GM21737 (cell line): ENCODE data around the gene SOX14.

Source experiments
- ATAC-seq: cut with Tn5 transposase; IDR thresholded peaks from one replicate; pipeline ENCODE4 v1.9.1; 2021; ENCODE audit warnings: mild to moderate bottlenecking, moderate library complexity; ENCODE audit not compliant: unreplicated experiment

The SOX14 gene

DNA sequence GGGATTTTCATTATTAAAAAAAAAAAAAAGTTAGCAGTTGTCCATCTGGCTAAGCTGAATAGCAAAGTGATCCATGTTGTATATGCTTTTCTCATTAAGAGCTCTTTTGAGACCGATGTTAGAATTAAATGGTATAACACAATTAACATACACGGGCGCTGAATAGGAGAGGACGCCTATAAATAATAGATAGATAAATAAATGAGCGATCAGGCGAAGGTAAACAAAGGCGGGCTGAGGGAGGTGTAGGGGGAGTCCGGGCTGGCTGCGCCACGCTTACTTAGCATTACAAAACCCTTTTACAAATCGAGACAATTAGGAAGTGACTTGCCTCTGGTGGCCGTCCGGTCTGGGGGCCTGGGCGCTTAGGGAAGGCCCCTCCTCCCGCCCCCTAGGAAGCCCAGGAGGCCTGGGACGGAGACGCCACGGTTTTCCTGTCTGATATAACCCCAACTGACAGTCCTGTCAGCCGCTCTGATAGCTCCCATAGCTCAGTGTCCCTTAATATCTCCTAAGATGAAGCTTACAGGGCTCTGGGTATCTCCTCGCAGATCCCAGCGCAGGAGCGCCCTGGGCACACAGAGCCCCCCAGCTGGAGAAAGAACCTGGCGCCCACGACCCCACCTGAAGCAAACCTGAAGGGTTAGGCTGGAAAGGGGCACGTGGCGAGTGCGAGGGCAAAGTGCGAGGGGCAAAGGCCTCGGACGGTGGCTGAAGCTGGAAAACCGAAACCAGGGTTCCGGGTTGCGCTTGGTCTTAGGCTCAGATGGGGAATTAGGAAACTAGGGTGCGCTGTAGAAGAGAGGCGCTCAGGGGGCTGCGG, 3.6 kb downstream of the SOX14 start:
- no peak for ATAC-seq

DNA sequence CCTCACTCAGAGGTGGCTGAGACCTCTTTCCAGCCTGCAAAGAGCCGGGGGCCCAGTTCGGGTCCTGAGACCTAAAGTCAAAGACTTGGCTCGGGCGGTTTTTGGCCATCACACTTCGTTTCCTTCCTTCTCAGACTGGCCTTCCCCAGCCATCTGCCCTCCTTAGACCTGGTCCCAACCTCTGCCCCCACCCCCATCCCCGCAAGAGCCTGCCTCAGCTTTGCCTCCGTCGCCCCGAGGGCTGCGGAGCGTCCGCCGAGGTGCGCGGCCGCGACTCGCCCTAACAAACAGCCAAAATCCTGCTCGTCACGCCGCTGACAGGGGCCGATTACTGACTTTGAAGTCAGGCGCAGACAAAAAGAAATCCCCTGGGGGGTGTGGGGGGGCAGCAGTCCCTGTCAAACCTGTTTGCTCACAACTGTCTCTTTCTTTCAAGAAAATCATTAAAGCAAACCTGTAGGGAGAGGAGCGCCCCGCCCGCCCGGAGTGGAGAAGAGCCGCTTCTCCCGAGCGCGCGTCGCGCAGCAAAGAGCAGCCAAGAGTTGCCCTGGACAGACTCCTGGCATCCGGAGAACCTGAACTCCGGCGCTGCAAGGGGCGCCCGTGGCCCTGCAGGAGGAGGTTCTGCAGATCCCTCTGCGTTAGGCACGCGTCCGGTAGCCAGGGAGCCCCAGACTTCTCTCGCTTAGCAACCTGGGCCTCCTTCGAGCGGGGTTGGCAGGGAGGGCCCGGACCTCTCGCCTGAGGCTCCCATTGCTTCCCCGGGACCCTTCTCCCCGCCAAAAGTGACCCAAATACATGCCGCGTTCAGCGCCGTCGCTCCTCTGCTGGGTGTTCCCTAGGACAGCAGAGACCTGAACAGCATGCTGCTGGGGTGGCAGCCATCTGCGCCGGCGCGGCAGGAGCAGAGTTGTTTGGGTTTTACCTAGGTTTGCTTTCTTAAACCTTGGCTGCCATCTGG, 4.5 kb downstream of the SOX14 start:
- no peak for ATAC-seq

DNA sequence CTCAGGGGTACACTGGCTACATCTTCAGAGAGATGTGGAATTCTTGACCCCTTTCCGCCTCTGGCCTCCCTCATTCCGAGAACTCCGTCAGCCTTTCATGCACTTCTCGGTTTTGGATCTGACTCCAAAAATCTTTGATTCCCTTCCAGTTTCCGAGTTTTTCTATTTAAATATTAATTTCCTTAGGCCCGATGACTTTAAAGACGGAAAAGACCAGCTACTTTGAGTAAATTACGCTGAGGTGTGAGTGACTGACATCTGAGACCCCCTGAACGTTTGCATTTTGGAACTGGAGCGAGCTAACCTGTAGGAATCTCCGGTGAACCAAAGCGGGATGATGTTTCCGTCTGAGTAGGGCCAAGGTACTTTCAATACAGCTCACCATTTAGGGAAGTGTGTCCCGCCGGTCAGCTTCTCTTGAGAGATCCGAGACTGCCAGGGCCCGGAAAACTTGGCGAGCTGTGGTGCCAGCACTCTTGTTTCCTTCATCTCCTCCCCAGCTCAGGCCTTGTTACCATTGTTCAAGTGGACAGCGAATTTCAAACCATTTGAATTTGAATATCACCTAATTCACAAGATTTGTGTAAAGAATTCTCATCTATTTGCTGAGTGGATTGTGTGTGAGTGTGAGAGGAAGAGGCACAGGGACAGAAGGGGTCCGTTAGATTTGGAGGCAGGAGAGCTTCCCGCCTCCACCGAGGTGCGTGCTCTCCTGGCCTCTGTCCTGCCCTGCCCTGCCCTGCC, 5.4 kb downstream of the SOX14 start:
- ATAC-seq = no peak

DNA sequence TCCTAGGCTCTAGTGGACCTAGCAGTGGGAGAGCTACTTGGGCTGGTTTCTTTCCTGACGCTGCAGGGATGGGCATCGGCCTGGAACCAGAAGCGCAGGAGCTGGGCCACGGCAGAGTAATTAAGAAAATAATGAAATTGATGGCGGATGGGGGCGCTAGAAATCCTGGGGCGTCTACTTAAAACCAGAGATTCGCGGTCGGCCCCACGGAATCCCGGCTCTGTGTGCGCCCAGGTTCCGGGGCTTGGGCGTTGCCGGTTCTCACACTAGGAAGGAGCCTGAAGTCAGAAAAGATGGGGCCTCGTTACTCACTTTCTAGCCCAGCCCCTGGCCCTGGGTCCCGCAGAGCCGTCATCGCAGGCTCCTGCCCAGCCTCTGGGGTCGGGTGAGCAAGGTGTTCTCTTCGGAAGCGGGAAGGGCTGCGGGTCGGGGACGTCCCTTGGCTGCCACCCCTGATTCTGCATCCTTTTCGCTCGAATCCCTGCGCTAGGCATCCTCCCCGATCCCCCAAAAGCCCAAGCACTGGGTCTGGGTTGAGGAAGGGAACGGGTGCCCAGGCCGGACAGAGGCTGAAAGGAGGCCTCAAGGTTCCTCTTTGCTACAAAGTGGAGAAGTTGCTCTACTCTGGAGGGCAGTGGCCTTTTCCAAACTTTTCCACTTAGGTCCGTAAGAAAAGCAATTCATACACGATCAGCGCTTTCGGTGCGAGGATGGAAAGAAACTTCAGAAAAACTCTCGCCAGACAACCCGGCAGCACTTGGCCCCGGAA, 6.1 kb downstream of the SOX14 start:
- ATAC-seq = no peak

DNA sequence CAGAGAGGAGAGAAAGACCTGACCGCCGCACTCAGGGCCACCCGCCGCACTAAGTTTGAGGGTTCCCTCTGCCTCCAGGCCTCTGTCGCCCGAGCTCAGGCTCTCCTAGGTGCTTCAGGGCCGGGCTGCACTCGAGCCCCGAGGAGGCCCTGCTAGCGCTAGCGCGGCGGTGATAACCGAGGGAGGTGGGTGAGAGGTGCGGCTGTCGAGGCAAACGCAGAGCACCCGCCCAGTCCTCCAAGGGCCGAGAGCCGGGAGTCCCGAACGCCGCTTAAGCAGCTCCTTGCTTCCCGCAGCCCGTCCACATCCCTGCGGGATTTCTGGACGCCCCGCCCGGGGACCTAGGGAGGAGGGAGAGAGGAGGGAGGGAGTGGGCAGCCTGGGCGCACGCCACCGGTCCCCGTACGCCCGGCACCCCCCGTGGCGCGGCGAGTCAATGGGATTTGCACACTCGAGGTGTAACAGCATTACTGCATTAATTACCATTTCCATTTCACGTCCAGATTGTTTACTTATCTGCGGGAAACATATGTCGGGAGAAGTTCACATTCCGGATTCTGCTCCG, 6.8 kb downstream of the SOX14 start:
- no peak for ATAC-seq

DNA sequence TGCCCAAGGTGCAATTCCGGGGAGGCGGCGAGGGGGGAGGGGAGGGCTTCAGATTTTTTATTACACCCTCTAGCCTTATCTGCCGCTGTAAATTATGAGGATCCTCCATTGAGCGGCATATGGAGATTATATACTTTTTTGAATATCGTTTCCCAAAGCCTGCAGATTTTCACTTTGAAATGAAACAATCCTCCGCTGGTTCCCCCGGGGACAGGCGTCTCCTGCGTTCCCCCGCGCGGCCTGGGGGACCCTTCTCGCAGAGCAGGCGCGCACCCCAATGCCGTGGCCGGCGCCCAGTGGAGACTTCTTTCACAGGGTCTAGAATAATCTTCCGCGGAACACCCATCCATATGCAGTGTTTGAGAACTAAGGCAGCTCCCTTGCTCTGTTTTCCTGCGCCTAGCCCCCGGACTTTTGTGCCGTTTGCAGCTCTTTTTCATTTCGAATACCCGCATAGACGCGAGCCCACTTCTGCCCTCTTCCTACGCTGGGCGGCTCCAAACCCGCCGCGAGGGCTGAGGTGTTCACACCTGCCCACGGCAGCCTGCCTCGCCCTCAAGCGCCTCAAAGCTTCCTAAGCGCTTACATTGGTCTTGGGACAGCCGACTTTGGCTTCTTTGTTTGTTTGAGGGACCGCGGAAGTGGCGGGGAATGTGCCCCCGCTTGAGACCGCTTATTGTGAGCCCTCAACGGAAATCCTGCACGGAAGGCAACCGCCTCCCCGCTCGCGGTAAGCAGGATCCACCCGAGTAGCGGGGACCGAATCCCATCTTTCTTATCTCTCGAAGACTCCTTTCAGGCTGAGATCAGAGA, 7.5 kb downstream of the SOX14 start:
- no peak for ATAC-seq

DNA sequence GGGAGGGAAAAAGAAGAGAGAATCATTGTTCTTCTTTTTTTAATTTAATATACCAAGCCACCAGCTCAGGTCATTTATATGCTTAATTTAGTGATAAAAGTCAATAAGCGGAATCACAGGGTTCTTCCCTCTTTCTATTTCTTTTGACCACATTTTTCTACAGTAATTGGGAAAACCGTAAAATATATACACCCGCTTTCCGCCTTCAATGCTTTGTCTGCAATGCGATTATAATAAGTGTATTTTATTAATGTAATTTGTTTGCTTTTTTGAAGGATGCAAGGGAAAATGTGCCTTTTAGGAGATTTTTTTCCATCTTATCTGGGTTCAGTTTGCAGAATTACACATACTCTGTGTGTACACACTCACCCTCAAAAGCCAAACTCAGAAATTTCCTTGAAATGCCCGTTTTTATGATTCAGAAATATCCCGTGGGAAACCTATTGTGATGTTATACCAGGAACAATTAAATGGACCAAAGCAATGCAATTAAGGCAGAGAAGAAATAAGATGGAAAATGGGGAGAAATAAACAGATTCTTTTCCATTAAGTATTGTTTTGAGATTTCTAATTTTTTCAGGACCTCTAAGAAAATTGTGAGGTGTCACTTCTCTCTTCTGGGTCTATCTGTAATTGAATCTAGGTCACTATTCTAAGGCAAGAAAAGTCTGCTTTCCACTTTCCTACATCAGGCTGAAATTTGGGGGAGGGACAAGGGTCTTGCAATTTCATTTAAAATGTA, 8.3 kb downstream of the SOX14 start:
- ATAC-seq = no peak

DNA sequence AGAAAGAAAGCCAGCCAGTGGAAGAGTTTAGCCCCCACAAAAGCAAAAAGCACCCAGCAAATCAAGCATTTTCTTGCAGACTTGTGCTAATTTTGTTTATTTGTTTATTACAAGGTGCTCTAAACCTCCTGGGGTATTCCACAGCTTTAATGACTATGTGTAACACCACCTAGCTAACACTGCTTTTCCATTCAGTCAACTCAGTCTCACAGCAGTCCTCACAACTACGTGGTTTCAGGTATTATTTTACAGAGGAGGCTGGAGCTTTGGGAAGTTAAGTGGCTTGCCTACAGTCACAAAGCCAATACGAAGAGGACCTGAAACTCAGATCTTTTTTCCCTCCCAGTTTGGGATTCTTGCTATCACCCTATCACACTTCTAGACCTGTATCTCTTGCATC, 14.8 kb downstream of the SOX14 start:
- ATAC-seq = no peak

DNA sequence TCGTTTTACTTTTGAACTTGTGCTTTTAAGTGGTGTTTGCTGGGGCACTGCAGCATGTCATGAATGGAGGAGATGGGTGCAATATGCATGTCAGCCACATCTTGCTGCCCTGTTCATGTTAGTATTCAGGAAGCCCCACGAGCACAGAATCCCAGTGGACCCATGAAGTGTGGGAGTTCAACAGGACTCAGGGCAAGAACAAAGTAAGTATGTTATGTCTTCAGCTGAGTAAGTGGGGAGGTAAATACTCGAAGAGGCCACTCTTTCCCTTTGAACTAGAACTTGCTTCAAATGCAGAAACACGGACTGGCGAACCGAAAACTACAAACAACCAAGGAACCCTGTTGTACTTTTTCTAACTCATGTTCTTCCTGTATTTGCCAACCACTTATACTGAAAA, 23.4 kb downstream of the SOX14 start:
- ATAC-seq = no peak

DNA sequence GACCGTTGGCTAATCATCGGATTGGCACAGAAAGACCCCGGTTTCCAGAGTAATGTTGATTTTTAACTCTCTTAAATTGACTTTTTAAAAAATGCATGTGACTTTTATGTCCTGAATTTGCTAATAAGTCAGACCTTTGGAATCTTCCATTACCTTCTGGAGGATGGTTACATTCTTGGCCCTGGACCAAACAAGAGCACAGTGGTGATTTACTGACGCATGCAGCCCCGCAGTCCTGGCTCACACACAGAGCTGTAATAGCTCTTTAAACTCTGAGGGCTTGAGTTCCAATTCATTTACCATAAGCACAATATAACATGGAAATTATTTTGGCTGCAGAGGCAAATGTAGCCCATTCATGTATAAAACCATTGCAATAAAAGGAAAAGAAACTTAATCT, 25.1 kb downstream of the SOX14 start:
- ATAC-seq = no peak

DNA sequence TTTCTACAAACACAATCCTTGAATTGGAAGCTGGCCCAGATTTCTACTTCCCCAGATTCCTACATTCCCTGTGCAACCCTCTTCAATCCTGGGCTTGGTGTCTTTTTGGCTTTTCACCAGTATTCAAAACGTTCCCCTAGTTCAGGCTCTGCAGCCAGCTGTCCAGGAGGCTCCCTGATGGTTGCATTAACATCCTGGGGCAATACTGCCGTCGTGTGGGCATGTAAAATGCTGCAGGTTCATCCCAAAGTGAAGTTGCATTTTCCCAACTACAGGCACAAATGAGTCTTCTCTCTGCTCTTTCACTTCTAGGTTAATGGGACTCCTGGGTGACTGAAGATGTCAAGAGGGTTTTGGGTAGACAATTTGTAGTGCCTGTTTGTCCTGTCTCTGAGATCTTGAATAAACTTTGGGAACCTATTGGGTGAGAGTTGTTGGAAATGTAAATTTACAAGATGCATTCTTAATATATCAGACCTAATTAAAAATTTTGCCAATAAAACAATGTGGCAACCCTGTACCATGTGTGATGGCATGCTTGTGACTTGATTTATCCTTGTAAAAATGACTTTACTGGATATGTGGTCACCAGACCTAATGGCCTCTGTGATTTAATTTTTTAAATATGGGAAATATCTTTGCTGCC, 28.6 kb downstream of the SOX14 start:
- ATAC-seq = no peak

DNA sequence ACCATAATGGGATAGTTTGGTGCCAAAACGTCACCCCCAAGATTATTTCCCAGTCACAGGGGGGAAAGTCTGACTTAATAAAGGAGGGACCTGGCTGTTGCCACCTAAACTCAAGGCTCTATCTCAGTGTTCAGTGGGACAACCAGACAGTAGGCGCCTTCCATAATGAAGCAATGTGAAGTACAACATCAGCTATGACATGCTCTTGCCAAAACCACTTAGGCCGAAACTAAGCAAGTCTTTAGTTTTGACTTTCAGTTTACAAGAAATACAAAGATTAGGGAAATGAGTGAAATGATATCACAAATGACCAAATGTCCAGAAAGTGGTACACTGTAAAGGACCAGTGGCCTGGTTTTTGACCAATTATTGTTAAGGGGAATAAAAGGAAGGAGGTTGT, 32.9 kb downstream of the SOX14 start:
- ATAC-seq = no peak

DNA sequence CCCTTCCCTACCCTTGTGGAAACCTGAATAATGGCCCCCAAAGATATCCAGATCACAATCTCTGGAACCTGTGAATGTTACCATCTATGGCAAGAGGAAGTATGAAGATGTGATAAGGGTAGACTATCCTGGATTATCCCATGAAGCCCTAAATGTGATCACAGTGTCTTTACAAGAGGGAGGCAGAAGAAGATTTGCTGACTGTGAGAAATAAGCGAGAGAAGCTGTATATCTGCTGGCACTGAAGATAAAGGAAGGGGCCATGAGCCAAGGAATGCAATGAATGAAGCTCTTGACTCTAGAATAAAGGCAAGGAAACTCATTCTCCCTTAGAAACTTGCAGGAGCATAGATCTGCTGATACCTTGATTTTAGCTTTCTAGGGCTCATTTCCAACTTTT, 39.1 kb downstream of the SOX14 start:
- ATAC-seq = no peak

DNA sequence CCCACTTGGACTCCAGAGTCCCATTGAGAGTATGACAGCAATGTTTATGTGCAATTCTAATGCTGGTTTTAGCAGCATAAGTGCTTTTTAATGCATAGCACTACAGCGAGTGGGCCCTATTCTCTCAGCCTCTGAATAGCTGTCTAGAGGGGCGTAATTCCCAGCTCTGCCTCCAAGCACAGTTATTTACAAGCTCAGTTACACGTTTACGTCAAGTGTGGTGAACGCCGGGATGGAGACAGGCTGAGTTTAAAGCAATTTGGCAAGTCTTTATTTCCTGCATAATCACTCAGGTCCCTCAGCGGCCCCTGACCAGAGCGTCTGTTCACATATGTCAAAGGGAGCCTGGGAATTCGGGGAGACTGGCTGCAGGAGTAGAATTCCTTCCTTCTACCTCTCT, 43.9 kb downstream of the SOX14 start:
- no peak for ATAC-seq

DNA sequence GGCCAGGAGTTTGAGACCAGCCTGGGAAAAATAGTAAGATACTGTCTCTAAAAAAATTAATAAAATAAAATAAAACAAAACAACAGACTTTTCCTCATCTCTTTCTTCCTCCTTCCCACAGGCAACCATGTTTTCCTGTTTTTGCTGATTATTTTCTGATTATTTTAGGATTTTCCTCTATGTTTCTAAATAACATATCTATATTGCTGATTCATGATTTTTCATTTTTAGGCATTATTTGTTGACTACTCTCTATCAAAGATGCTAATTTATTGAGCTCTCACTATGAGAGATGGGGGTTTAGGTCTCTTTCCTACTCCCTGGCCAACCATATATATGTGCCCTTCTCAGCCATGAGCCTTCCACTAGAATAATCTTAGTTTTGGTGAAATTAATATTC, 45.4 kb downstream of the SOX14 start:
- no peak for ATAC-seq

DNA sequence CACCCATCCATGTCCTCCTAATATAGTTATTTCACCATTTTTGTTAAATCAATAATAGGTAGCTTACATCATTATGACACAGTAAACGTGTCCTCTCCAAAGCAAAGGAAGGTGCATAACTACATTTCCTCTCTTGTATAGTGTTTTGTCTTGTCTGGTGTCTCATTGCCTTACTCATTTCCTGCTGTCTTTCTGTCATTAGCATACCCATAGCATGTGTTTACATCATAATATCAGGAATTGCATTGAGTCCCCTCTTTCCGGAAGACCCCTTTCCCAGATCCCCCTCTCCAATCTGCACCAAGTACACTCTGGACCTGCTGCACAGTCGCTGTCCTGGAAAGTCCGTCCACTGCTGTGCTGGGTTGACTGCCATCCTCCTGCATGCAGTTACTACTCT, 47.9 kb downstream of the SOX14 start:
- no peak for ATAC-seq

DNA sequence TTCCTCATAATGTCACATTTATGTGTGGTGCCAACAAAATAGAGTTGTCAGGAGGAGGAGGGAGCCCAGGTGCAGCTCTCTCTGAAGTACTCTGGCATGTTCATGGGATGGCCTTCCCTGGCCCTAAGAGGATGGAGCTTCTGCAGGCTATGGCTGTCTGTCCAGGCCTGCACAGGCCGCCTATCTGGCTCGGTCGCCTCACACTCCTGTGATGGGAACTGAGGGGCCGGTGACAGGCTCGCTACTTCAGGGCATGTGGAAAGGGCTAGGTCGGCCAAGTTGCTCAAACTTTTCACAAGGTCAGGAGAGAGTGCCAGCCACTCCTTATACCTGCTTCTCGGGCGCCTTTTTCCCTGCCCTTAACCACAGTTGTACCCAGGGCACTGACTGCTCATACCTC, 51.1 kb downstream of the SOX14 start:
- no peak for ATAC-seq
